ENCODE results near the gene MAB21L4.

MAB21L4 gene

DNA sequence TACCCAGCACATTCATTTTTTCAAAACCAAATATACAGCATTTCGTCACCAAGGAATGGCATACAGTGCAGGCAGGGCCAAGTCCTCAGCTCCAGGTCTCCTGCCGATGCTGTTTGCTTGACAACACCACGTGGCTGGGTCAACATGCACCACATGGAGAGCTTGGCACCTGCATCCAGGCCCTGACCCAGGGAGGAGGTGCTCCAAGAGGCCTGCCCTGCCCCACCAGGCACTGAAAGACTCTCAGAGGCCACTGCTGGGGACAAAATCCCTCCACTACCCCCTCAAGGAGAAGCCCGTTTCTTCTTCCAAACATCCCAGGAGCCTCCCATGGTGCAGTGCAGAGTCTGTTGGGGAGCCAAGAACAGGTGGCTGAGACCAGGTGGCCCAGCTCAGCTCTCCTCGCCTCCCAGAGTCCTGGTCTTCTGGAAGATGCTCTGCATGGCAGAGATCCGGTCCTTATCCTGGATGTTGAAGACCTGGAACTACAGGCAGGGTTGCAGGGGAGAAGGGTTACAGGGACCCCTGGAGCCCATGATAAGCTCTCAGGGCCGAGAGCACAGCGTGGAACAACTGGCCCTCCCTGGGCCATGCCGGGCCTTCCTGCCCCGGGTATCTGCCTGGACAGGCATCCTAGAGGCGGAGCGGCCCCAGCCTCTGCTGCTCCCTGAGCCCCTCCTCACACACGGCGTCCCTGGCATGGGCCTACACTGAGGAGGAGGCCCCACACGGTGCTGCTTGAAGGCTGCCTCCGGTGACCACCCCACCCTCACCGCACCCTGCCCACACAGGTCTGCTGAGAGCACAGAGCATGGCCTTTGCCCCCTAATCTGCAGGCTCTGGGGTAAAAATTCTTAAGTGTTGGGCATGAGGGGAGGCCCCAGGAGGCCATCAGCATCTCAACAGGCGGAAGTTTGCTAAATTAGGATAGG lies 9.0 kb downstream of the MAB21L4 start:
- Histone ChIP-seq H3K36me3 (ENCODE audit: control insufficient read depth, insufficient read depth, low read length) (no peaks in the 10 kb centered on the region), H3K4me3 (ENCODE audit: low read depth, low read length) (no peak overlapping the region), H3K4me1 (ENCODE audit: control insufficient read depth, insufficient read depth, low read length) (no peaks in the 10 kb centered on the region), H3K9ac (ENCODE audit: low read depth, low read length) (no peak overlapping the region), H3K9me3 (ENCODE audit: control insufficient read depth, insufficient read depth, low read length) (no peaks in the 10 kb centered on the region), H3K27me3 (ENCODE audit: control insufficient read depth, insufficient read depth, low read length) (no peaks in the 10 kb centered on the region)

- no peaks in the 10 kb centered on the region for H3K9me3 ChIP-seq (ENCODE audit: control insufficient read depth, insufficient read depth, low read length)
- H3K9ac ChIP-seq (ENCODE audit: low read depth, low read length), result no peak overlapping the region
- no peaks in the 10 kb centered on the region for H3K36me3 ChIP-seq (ENCODE audit: control insufficient read depth, insufficient read depth, low read length)
- H3K27me3 ChIP-seq (ENCODE audit: control insufficient read depth, insufficient read depth, low read length), result no peaks in the 10 kb centered on the region
- no peak overlapping the region for H3K4me3 ChIP-seq (ENCODE audit: low read depth, low read length)
- no peaks in the 10 kb centered on the region for H3K4me1 ChIP-seq (ENCODE audit: control insufficient read depth, insufficient read depth, low read length)
Measured at GRCh38 chr2:240886023-240886565, 9.9 kb downstream of the MAB21L4 start.

DNA sequence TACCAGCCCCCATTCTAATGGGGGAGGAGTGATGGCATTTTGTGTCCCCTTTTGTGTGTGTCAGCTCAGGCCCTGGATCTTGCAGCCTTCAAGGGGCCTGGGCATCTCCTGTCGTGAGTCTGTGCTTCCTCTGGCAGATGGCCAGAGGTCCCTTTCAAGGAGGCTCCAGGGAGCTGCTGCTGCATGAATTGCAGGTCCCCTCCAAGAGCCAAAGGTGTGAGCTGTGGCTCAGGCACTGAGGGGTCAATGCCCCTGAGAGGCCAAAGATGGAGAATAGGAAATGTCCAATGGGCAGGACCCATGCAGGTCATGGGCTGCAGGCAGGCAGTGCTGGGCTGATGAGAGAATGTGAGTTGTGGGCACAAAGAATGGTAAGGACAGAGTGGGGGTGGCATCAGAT lies 10.4 kb downstream of the MAB21L4 start:
- H3K27me3 ChIP-seq (ENCODE audit: control insufficient read depth, insufficient read depth, low read length), result no peaks in the 10 kb centered on the region
- H3K36me3 ChIP-seq (ENCODE audit: control insufficient read depth, insufficient read depth, low read length), result no peaks in the 10 kb centered on the region
- no peaks in the 10 kb centered on the region for H3K9me3 ChIP-seq (ENCODE audit: control insufficient read depth, insufficient read depth, low read length)
- no peak overlapping the region for H3K4me3 ChIP-seq (ENCODE audit: low read depth, low read length)
- no peak overlapping the region for H3K9ac ChIP-seq (ENCODE audit: low read depth, low read length)
- no peaks in the 10 kb centered on the region for H3K4me1 ChIP-seq (ENCODE audit: control insufficient read depth, insufficient read depth, low read length)

DNA sequence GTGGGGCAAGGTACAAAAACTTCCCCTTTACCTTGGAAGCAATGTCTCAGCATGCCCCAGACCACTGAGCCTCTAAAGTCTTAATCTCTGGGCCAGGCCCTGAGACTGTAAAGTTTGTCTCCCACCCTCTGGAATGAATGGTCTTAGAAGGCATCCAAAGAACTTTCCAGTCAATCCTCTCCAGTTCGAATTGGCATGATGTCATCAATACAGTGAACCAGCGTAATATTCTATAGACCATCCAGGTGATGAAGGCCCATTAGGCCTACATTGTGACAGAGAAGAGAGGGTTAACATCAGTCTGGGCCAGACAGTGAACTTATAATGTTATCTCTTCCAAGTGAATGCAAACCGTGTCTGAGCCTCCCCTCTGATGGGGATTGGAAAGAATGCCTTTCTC lies 11.2 kb downstream of the MAB21L4 start:
- Histone ChIP-seq H3K9ac (ENCODE audit: low read depth, low read length) (no peak overlapping the region), H3K36me3 (ENCODE audit: control insufficient read depth, insufficient read depth, low read length) (no peaks in the 10 kb centered on the region), H3K27me3 (ENCODE audit: control insufficient read depth, insufficient read depth, low read length) (no peaks in the 10 kb centered on the region), H3K4me3 (ENCODE audit: low read depth, low read length) (no peak overlapping the region), H3K9me3 (ENCODE audit: control insufficient read depth, insufficient read depth, low read length) (no peaks in the 10 kb centered on the region), H3K4me1 (ENCODE audit: control insufficient read depth, insufficient read depth, low read length) (no peaks in the 10 kb centered on the region)

DNA sequence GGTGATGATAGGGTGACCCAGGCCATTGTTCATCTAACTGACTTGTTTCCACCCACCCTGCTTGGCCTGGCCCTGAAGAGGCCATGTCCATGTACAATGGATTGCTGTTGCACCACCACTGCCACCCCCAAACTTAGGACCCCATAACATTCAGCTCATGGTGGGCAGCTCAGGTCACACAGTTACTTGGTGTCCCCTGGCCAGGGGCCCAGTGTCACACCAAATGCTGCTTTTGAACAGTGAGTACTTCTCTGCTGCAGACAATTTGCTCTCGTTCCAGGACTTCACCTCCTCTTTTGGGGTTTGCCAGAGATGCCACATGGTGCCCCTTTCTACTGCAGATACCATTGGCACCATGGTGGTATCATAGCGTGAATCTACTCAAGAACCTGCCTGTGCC lies 11.7 kb downstream of the MAB21L4 start:
- no peaks in the 10 kb centered on the region for H3K27me3 ChIP-seq (ENCODE audit: control insufficient read depth, insufficient read depth, low read length)
- H3K9ac ChIP-seq (ENCODE audit: low read depth, low read length), result no peak overlapping the region
- no peak overlapping the region for H3K4me3 ChIP-seq (ENCODE audit: low read depth, low read length)
- no peaks in the 10 kb centered on the region for H3K36me3 ChIP-seq (ENCODE audit: control insufficient read depth, insufficient read depth, low read length)
- H3K9me3 ChIP-seq (ENCODE audit: control insufficient read depth, insufficient read depth, low read length), result no peaks in the 10 kb centered on the region
- no peaks in the 10 kb centered on the region for H3K4me1 ChIP-seq (ENCODE audit: control insufficient read depth, insufficient read depth, low read length)

GRCh38 chr2:240881913-240882312 lies 14.0 kb downstream of the MAB21L4 start:
- Histone ChIP-seq H3K9me3 (ENCODE audit: control insufficient read depth, insufficient read depth, low read length) (no peaks in the 10 kb centered on the region), H3K36me3 (ENCODE audit: control insufficient read depth, insufficient read depth, low read length) (no peaks in the 10 kb centered on the region)

GRCh38 chr2:240879105-240879504 lies 16.9 kb downstream of the MAB21L4 start:
- no peaks in the 10 kb centered on the region for H3K36me3 ChIP-seq (ENCODE audit: control insufficient read depth, insufficient read depth, low read length)

More at GRCh38 chr2:240881913-240882312, 14.0 kb downstream of the MAB21L4 start:
- Histone ChIP-seq H3K27me3 (ENCODE audit: control insufficient read depth, insufficient read depth, low read length) (no peaks in the 10 kb centered on the region), H3K4me1 (ENCODE audit: control insufficient read depth, insufficient read depth, low read length) (no peaks in the 10 kb centered on the region), H3K4me3 (ENCODE audit: low read depth, low read length) (no peak overlapping the region), H3K9ac (ENCODE audit: low read depth, low read length) (no peak overlapping the region)

DNA sequence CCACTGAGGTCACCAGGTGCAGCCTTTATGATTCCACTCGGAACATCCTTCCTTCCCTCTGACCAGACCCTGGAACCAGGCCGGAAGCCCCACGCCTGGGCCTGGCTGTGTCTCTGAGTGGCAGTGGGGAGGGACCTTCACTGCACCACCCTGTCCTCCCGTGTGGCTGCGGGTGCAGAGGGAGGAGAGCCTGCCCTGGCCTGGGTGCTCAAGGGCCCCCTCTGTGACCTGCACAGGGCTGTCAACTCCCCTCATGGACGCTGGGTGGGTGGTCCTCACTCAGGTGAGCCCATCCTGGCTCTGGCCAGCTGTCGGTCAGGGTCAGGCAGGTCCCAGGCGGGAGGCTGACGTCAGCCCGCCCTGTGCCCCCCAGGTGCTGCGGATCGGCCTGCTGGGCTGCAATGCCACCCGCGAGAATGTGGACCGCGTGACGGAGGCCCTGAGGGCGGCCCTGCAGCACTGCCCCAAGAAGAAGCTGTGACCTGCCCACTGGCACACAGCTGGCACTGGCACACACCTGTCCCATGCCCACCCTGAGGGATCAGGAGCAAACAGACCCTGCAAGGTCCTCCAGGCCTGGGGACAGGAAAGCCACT lies 17.5 kb downstream of the MAB21L4 start:
- Histone ChIP-seq H3K27me3 (ENCODE audit: control insufficient read depth, insufficient read depth, low read length) (no peaks in the 10 kb centered on the region), H3K9ac (ENCODE audit: low read depth, low read length) (no peak overlapping the region), H3K9me3 (ENCODE audit: control insufficient read depth, insufficient read depth, low read length) (no peaks in the 10 kb centered on the region), H3K36me3 (ENCODE audit: control insufficient read depth, insufficient read depth, low read length) (no peaks in the 10 kb centered on the region), H3K4me3 (ENCODE audit: low read depth, low read length) (no peak overlapping the region), H3K4me1 (ENCODE audit: control insufficient read depth, insufficient read depth, low read length) (no peaks in the 10 kb centered on the region)

More at GRCh38 chr2:240879105-240879504, 16.9 kb downstream of the MAB21L4 start:
- no peaks in the 10 kb centered on the region for H3K4me1 ChIP-seq (ENCODE audit: control insufficient read depth, insufficient read depth, low read length)
- H3K9ac ChIP-seq (ENCODE audit: low read depth, low read length), result no peak overlapping the region
- H3K27me3 ChIP-seq (ENCODE audit: control insufficient read depth, insufficient read depth, low read length), result no peaks in the 10 kb centered on the region
- H3K9me3 ChIP-seq (ENCODE audit: control insufficient read depth, insufficient read depth, low read length), result no peaks in the 10 kb centered on the region
- H3K4me3 ChIP-seq (ENCODE audit: low read depth, low read length), result no peak overlapping the region

DNA sequence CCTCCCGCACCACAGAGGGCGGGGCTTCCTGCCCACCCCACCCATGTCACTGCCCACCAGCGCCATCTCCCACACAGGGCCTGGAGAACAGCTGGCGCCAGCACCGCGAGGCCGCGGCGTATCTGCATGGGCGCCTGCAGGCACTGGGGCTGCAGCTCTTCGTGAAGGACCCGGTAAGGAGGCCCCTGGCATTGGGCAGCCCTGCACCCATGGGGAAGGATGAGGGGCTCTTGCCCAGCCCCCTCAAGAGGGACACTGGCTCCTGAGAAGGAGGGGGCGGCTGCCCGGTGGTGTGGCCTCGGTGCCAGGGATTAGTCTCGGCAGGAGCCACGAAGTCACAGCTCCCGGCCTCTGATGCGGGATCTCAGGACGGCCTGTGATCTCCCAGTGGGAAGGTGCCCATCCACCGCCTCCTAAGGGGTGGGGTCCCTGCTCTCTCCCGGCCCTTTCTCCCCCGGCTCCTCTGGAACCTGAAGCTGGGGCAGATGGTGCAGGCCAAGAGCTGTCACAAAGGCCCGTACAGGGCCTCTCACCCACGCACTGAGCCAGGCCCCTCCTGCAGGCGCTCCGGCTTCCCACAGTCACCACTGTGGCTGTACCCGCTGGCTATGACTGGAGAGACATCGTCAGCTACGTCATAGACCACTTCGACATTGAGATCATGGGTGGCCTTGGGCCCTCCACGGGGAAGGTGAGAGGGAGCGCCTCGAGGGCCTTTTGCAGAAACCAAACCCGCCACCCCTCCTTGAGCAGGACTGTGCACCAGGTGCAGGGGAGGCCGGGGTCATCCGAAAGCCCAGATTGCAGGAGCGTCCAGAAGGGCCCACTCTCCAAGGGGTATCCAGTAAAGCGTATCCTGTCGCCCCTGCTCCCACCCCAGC lies 18.3 kb downstream of the MAB21L4 start:
- Histone ChIP-seq H3K27me3 (ENCODE audit: control insufficient read depth, insufficient read depth, low read length) (no peaks in the 10 kb centered on the region), H3K4me3 (ENCODE audit: low read depth, low read length) (no peak overlapping the region), H3K36me3 (ENCODE audit: control insufficient read depth, insufficient read depth, low read length) (no peaks in the 10 kb centered on the region), H3K9ac (ENCODE audit: low read depth, low read length) (no peak overlapping the region), H3K4me1 (ENCODE audit: control insufficient read depth, insufficient read depth, low read length) (no peaks in the 10 kb centered on the region), H3K9me3 (ENCODE audit: control insufficient read depth, insufficient read depth, low read length) (no peaks in the 10 kb centered on the region)

- H3K9ac ChIP-seq (ENCODE audit: low read depth, low read length), result no peak overlapping the region
- no peaks in the 10 kb centered on the region for H3K27me3 ChIP-seq (ENCODE audit: control insufficient read depth, insufficient read depth, low read length)
Measured at GRCh38 chr2:240876475-240877251, 19.3 kb downstream of the MAB21L4 start.

GRCh38 chr2:240876035-240876474 lies 19.9 kb downstream of the MAB21L4 start:
- Histone ChIP-seq H3K9ac (ENCODE audit: low read depth, low read length) (no peak overlapping the region), H3K4me1 (ENCODE audit: control insufficient read depth, insufficient read depth, low read length) (no peaks in the 10 kb centered on the region), H3K9me3 (ENCODE audit: control insufficient read depth, insufficient read depth, low read length) (no peaks in the 10 kb centered on the region), H3K27me3 (ENCODE audit: control insufficient read depth, insufficient read depth, low read length) (no peaks in the 10 kb centered on the region), H3K36me3 (ENCODE audit: control insufficient read depth, insufficient read depth, low read length) (no peaks in the 10 kb centered on the region), H3K4me3 (ENCODE audit: low read depth, low read length) (no peak overlapping the region)

More at GRCh38 chr2:240876475-240877251, 19.3 kb downstream of the MAB21L4 start:
- Histone ChIP-seq H3K4me1 (ENCODE audit: control insufficient read depth, insufficient read depth, low read length) (no peaks in the 10 kb centered on the region), H3K4me3 (ENCODE audit: low read depth, low read length) (no peak overlapping the region), H3K9me3 (ENCODE audit: control insufficient read depth, insufficient read depth, low read length) (no peaks in the 10 kb centered on the region), H3K36me3 (ENCODE audit: control insufficient read depth, insufficient read depth, low read length) (no peaks in the 10 kb centered on the region)
